ENCODE data around the gene POLK. TPM values are rescaled to one million over a fixed set of nuclear protein-coding genes. Genes with fewer than 3 reads are reported as not detected.

The POLK gene
- total RNA-seq, 1 experiment from 2014 or later, result 20.2 TPM

DNA sequence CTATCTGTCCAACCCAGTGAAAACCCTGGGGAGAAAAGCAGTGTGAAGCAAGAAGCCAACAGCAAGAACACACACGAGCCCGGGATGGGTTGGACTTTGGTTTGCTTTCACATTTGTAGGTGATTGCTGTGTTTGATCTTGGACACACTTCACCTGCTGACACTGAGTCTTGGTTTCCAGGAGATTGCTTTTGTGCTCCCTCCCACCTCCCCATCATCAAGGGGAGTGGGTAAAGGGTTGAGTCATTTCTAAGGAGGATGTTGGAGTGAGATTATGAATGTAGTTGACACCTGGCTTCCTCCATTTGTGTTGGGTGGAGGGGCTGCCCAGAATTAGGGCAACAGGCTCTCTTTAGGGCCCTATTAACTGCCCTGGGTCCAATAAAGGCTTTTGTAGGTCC lies 137.0 kb downstream of the POLK start:
- no peak for DNase-seq (ENCODE audit: low read depth)

Other genes starting within 250 kb of the POLK start
- gene HMGCR, start 174.7 kb upstream of the POLK start, total RNA-seq (2014; rRNA removed; shearing (Covaris generic)), result 52.5 and 62.3 TPM in 2 replicates
- gene CERT1, start 262 bp upstream of the POLK start, total RNA-seq (2014; rRNA removed; shearing (Covaris generic)), result 10.0 and 12.5 TPM in 2 replicates
- 0.06 and 0.12 TPM in 2 replicates for gene ANKDD1B, start 99.6 kb downstream of the POLK start, total RNA-seq (2014; rRNA removed; shearing (Covaris generic))
- gene POC5, start 205.5 kb downstream of the POLK start, total RNA-seq (2014; rRNA removed; shearing (Covaris generic)), result 45.1 and 51.1 TPM in 2 replicates